ENCODE results near the gene RAD51B.

The RAD51B gene

GRCh38 chr14:68571114-68571591, 751.6 kb downstream of the RAD51B start:
- Histone ChIP-seq H4K20me1 (no peaks in the 10 kb centered on the region), H3K9ac (no peak overlapping the region), H3K4me2 (peak overlapping the region in 2 of 11 experiments; percentile 91 to 95; a peak in 4 of 22 replicates), H3K27me3 (no peaks in the 10 kb centered on the region), H3K27ac (peak overlapping the region in 1 of 11 experiments; percentile 17; a peak in 2 of 22 replicates), H3K4me3 (no peak overlapping the region), H3K36me3 (no peaks in the 10 kb centered on the region), H3K9me3 (replicated peaks in 1 of 11) (peaks cover 0 to 28% (median 22%) of the 10 kb centered on the region in 11 experiments; a peak in 18 of 22 replicates), H3K4me1 (peaks cover 31 to 94% (median 45%) of the 10 kb centered on the region in 10 experiments)
- no peak for TF ChIP-seq Cebpa-rat (IDR thresholded peaks at IDR 0.05)

- Histone ChIP-seq H3K4me3 (no peak overlapping the region), H3K9me3 (replicated peaks in 1 of 11) (peaks cover 0 to 29% (median 23%) of the 10 kb centered on the region in 11 experiments; a peak in 18 of 22 replicates), H3K27me3 (no peaks in the 10 kb centered on the region), H3K9ac (no peak overlapping the region), H3K4me1 (peaks cover 28 to 94% (median 42%) of the 10 kb centered on the region in 10 experiments), H3K27ac (peak overlapping the region in 3 of 11 experiments; percentile 10 to 11 (median 11); a peak in 1 of 22 replicates), H4K20me1 (no peaks in the 10 kb centered on the region), H3K4me2 (no peak overlapping the region; a peak in 1 of 22 replicates), H3K36me3 (no peaks in the 10 kb centered on the region)
- TF ChIP-seq Cebpa-rat (IDR thresholded peaks at IDR 0.05), result no peak
These were observed 752.4 kb downstream of the RAD51B start for GRCh38 chr14:68571928-68572525.

- Histone ChIP-seq H3K27me3 (no peaks in the 10 kb centered on the region), H3K4me1 (peaks cover 28 to 94% (median 42%) of the 10 kb centered on the region in 10 experiments), H3K9me3 (replicated peaks in 1 of 11) (peaks cover 0 to 29% (median 20%) of the 10 kb centered on the region in 11 experiments; a peak in 18 of 22 replicates), H3K9ac (no peak overlapping the region), H3K4me2 (peak overlapping the region in 2 of 11 experiments; percentile 62 to 81; a peak in 4 of 22 replicates), H4K20me1 (no peaks in the 10 kb centered on the region), H3K36me3 (no peaks in the 10 kb centered on the region), H3K4me3 (no peak overlapping the region), H3K27ac (peak overlapping the region in 3 of 11 experiments; percentile 3 to 11 (median 10); a peak in 3 of 22 replicates)
- TF ChIP-seq Cebpa-rat (IDR thresholded peaks at IDR 0.05), result no peak
These were observed 753.5 kb downstream of the RAD51B start for GRCh38 chr14:68573126-68573525.

GRCh38 chr14:68573722-68574121, 754.1 kb downstream of the RAD51B start:
- Histone ChIP-seq H3K4me1 (peaks cover 24 to 94% (median 37%) of the 10 kb centered on the region in 10 experiments), H3K4me2 (peak overlapping the region in 3 of 11 experiments; percentile 8 to 81 (median 62); a peak in 5 of 22 replicates), H3K27ac (peak overlapping the region in 2 of 11 experiments; percentile 3 to 10; a peak in 2 of 22 replicates), H3K9me3 (replicated peaks in 1 of 11) (peaks cover 0 to 27% (median 15%) of the 10 kb centered on the region in 11 experiments; a peak in 14 of 22 replicates), H4K20me1 (no peaks in the 10 kb centered on the region), H3K27me3 (no peaks in the 10 kb centered on the region), H3K9ac (no peak overlapping the region), H3K4me3 (no peak overlapping the region), H3K36me3 (no peaks in the 10 kb centered on the region)
- TF ChIP-seq Cebpa-rat (IDR thresholded peaks at IDR 0.05), result no peak

DNA sequence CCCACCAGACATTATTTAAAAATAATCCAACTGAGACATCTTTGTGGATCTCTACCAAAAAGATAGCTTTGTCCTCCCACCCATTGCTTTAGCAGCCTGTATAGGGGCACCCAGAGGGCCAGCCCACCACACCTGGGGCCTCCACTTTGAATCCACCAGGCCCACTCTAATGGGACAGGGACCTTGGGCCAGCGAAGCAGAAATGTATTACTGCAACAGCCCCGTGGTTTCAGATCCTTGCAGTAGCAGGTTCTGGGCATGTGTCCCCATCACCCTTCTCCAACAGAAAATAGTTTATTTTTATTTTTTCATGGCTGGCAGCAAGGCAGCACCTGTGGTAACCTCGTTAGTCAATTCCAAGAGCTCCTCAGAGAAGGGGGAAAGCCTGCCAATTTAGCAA, 754.9 kb downstream of the RAD51B start:
- peaks cover 16 to 94% (median 29%) of the 10 kb centered on the region in 10 experiments; a peak in 19 of 20 replicates for H3K4me1 ChIP-seq
- no peak for TF ChIP-seq Cebpa-rat (IDR thresholded peaks at IDR 0.05)
- peak overlapping the region in 1 of 11 experiments; percentile 90; a peak in 1 of 22 replicates for H3K27ac ChIP-seq
- H3K36me3 ChIP-seq, result no peaks in the 10 kb centered on the region
- no peak overlapping the region for H3K4me3 ChIP-seq
- H3K9ac ChIP-seq, result no peak overlapping the region
- H3K4me2 ChIP-seq, result peak overlapping the region in 9 of 11 experiments; percentile 19 to 81 (median 48); a peak in 15 of 22 replicates
- H3K9me3 ChIP-seq (replicated peaks in 1 of 11), result peaks cover 0 to 27% (median 15%) of the 10 kb centered on the region in 11 experiments; a peak in 12 of 22 replicates
- H4K20me1 ChIP-seq, result no peaks in the 10 kb centered on the region
- no peaks in the 10 kb centered on the region for H3K27me3 ChIP-seq

- H4K20me1 ChIP-seq, result no peaks in the 10 kb centered on the region
- H3K27ac ChIP-seq, result peak overlapping the region in 2 of 11 experiments; percentile 53 to 90; a peak in 3 of 22 replicates
- peaks cover 0 to 27% (median 15%) of the 10 kb centered on the region in 11 experiments; a peak in 12 of 22 replicates for H3K9me3 ChIP-seq (replicated peaks in 1 of 11)
- no peak for TF ChIP-seq Cebpa-rat (IDR thresholded peaks at IDR 0.05)
- H3K36me3 ChIP-seq, result no peaks in the 10 kb centered on the region
- peaks cover 14 to 94% (median 26%) of the 10 kb centered on the region in 10 experiments; a peak in 18 of 20 replicates for H3K4me1 ChIP-seq
- H3K27me3 ChIP-seq, result no peaks in the 10 kb centered on the region
- no peak overlapping the region for H3K4me3 ChIP-seq
- H3K4me2 ChIP-seq, result peak overlapping the region in 10 of 11 experiments; percentile 5 to 81 (median 44); a peak in 16 of 22 replicates
- no peak overlapping the region for H3K9ac ChIP-seq
These were observed 755.3 kb downstream of the RAD51B start for GRCh38 chr14:68574906-68575305.

DNA sequence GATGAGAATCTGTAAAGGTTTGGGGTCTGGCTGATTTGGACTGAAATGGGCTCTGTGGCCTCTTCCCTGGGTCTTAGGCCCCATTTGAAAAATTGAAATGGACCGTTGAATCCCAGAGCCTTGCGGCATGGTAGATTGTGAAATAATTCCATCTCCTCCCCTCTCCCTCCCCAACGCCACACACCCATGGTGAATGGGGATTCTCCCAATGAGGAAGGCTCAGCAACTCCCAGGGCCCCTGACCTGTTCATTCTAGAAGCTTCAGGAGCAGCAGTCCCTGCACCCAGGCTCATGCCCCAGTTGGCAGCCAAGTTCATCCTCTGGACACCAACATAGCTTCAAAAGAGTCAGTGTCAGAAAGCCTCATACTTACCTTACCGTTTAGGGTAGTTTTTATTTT, 755.8 kb downstream of the RAD51B start:
- H4K20me1 ChIP-seq, result no peaks in the 10 kb centered on the region
- no peaks in the 10 kb centered on the region for H3K27me3 ChIP-seq
- peak overlapping the region in 9 of 11 experiments; percentile 5 to 81 (median 48); a peak in 11 of 22 replicates for H3K4me2 ChIP-seq
- H3K36me3 ChIP-seq, result no peaks in the 10 kb centered on the region
- TF ChIP-seq Cebpa-rat (IDR thresholded peaks at IDR 0.05), result no peak
- no peak overlapping the region; a peak in 1 of 22 replicates for H3K9ac ChIP-seq
- peak overlapping the region in 3 of 11 experiments; percentile 53 to 90 (median 82); a peak in 5 of 22 replicates for H3K27ac ChIP-seq
- H3K9me3 ChIP-seq (replicated peaks in 1 of 11), result peaks cover 0 to 27% (median 15%) of the 10 kb centered on the region in 11 experiments; a peak in 12 of 22 replicates
- H3K4me1 ChIP-seq, result peaks cover 14 to 94% (median 26%) of the 10 kb centered on the region in 10 experiments; a peak in 18 of 20 replicates
- no peak overlapping the region for H3K4me3 ChIP-seq

DNA sequence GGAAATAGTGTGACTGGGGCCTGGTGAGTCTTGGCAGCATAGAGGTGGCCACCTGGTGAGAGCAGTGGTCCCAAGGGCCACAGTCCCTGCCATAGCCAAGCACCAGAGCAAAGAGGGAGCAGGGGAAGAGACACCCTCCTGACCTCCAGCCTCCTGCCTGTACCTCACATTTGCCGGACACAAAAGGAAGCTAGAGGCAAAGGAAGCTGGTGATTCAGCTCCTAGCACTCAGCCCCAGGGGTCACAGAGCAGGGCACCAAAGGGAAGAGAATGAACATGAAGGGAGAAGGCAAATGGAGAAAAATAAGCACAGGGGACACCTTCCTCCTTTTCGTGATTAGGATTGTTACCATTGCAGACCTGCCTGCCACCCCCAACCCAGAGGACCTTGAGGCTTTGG, 756.5 kb downstream of the RAD51B start:
- peak overlapping the region; percentile 18 to 81 (median 44); a peak in 17 of 22 replicates for H3K4me2 ChIP-seq
- no peak overlapping the region for H3K4me3 ChIP-seq
- no peak for TF ChIP-seq Cebpa-rat (IDR thresholded peaks at IDR 0.05)
- no peaks in the 10 kb centered on the region for H4K20me1 ChIP-seq
- peaks cover 14 to 94% (median 26%) of the 10 kb centered on the region in 10 experiments; a peak in 18 of 20 replicates for H3K4me1 ChIP-seq
- peak overlapping the region in 5 of 11 experiments; percentile 34 to 90 (median 53); a peak in 9 of 22 replicates for H3K27ac ChIP-seq
- peaks cover 0 to 26% (median 15%) of the 10 kb centered on the region in 11 experiments; a peak in 17 of 22 replicates for H3K9me3 ChIP-seq (replicated peaks in 1 of 11)
- H3K27me3 ChIP-seq, result no peaks in the 10 kb centered on the region
- H3K36me3 ChIP-seq, result no peaks in the 10 kb centered on the region
- peak overlapping the region in 4 of 11 experiments; percentile 16 to 35 (median 26); a peak in 5 of 22 replicates for H3K9ac ChIP-seq
